ENCODE results near the gene SMYD1.

Gene SMYD1

GRCh38 chr2:88123975-88124917 is 56.6 kb downstream of the SMYD1 start:
- no peak for DNase-seq

GRCh38 chr2:88125344-88125923 is 57.8 kb downstream of the SMYD1 start:
- DNase-seq, result no peak

GRCh38 chr2:88125924-88126771 is 58.5 kb downstream of the SMYD1 start:
- no peak for DNase-seq

GRCh38 chr2:88126772-88127637 is 59.4 kb downstream of the SMYD1 start:
- no peak for DNase-seq

GRCh38 chr2:88127638-88127887 is 59.9 kb downstream of the SMYD1 start:
- DNase-seq, result no peak

GRCh38 chr2:88127888-88128653 is 60.4 kb downstream of the SMYD1 start, which contains the start of gene FABP1:
FABP1 (minus strand) TSS chr2:88128062; CDS start chr2:88128017, 45 bp downstream.
- DNase-seq, result no peak

- no peak for DNase-seq
These were observed 61.2 kb downstream of the SMYD1 start for GRCh38 chr2:88128654-88129312.

GRCh38 chr2:88129313-88129959 is 61.8 kb downstream of the SMYD1 start:
- no peak for DNase-seq

- DNase-seq, result no peak
These were observed 63.8 kb downstream of the SMYD1 start for GRCh38 chr2:88131201-88131998.

- DNase-seq, result no peak
These were observed 64.4 kb downstream of the SMYD1 start for GRCh38 chr2:88131999-88132368.

GRCh38 chr2:88133875-88134274 is 66.2 kb downstream of the SMYD1 start:
- DNase-seq, result no peak

- DNase-seq, result no peak
These were observed 69.2 kb downstream of the SMYD1 start for GRCh38 chr2:88136817-88137216.

- DNase-seq, result no peak
These were observed 70.2 kb downstream of the SMYD1 start for GRCh38 chr2:88137833-88138232.

GRCh38 chr2:88139203-88139702 is 71.6 kb downstream of the SMYD1 start:
- DNase-seq, result no peak

GRCh38 chr2:88139804-88140203 is 72.2 kb downstream of the SMYD1 start:
- DNase-seq, result no peak

GRCh38 chr2:88141952-88142351 is 74.3 kb downstream of the SMYD1 start:
- no peak for DNase-seq

GRCh38 chr2:88144271-88144670 is 76.6 kb downstream of the SMYD1 start:
- DNase-seq, result no peak

GRCh38 chr2:88144914-88145497 is 77.4 kb downstream of the SMYD1 start:
- no peak for DNase-seq

GRCh38 chr2:88146590-88146989 is 79.0 kb downstream of the SMYD1 start:
- DNase-seq, result no peak
